Activated T-cell treated with anti-CD3 and anti-CD28 coated beads for 48 hours (primary cell): ENCODE results near the gene ABCF2.

Source experiments
- DNase-seq: peaks from one replicate; pipeline ENCODE4 v3.0.0-alpha.2; 2020; ENCODE audit warnings: low read depth

The ABCF2 gene

GRCh38 chr7:151242159-151243044, 15.4 kb upstream of the ABCF2 start:
- no peak for DNase-seq

GRCh38 chr7:151241755-151242096, 14.7 kb upstream of the ABCF2 start:
- DNase-seq: no peak

GRCh38 chr7:151240942-151241754, 14.1 kb upstream of the ABCF2 start:
- no peak for DNase-seq

- DNase-seq: no peak
Measured at GRCh38 chr7:151240536-151240935, 13.5 kb upstream of the ABCF2 start.

GRCh38 chr7:151239837-151240459, 12.9 kb upstream of the ABCF2 start:
- no peak for DNase-seq

GRCh38 chr7:151238924-151239836, 12.2 kb upstream of the ABCF2 start:
- no peak for DNase-seq

GRCh38 chr7:151238190-151238810, 11.3 kb upstream of the ABCF2 start:
- DNase-seq: no peak

GRCh38 chr7:151237244-151238189, 10.5 kb upstream of the ABCF2 start:
- no peak for DNase-seq

- DNase-seq: no peak
Measured at GRCh38 chr7:151236406-151236805, 9.4 kb upstream of the ABCF2 start.

- no peak for DNase-seq
Measured at GRCh38 chr7:151235091-151235787, 8.2 kb upstream of the ABCF2 start.

GRCh38 chr7:151233804-151234203, 6.8 kb upstream of the ABCF2 start:
- no peak for DNase-seq

GRCh38 chr7:151232917-151233701, 6.1 kb upstream of the ABCF2 start:
- peak; percentile 74 for DNase-seq

GRCh38 chr7:151232091-151232916, 5.3 kb upstream of the ABCF2 start, which contains the start of gene CHPF2:
CHPF2 (plus strand) TSS chr7:151232483; CDS start chr7:151234012, 1,529 bp downstream.
- peak; percentile 88 for DNase-seq

GRCh38 chr7:151231080-151231479, 4.1 kb upstream of the ABCF2 start:
- DNase-seq: no peak

GRCh38 chr7:151229249-151229648, 2.2 kb upstream of the ABCF2 start:
- DNase-seq: no peak

- no peak for DNase-seq
Measured at GRCh38 chr7:151228024-151228866, 1.2 kb upstream of the ABCF2 start.

GRCh38 chr7:151226560-151226874, 488 bp downstream of the ABCF2 start:
- DNase-seq: no peak
